GM12864 (cell line): ENCODE results near the gene ANKS1B.

Source experiments
- DNase-seq: peaks from one replicate; pipeline ENCODE4 v3.0.0-alpha.2; 2011; ENCODE audit warnings: low read depth
- H3K4me3 ChIP-seq: 2 replicates; pipeline ENCODE4 v1.5.1; 2011; ENCODE audit warnings: mild to moderate bottlenecking, low read depth, low read length, control low read depth
- TF ChIP-seq, protein P1 (sequence below): IDR thresholded peaks from 2 replicates; pipeline ENCODE4 v1.5.1; 2011; ENCODE audit warnings: low read depth, mild to moderate bottlenecking, moderate library complexity, low read length, control low read depth, inconsistent platforms; ENCODE audit errors: missing control alignments

The ANKS1B gene

DNA sequence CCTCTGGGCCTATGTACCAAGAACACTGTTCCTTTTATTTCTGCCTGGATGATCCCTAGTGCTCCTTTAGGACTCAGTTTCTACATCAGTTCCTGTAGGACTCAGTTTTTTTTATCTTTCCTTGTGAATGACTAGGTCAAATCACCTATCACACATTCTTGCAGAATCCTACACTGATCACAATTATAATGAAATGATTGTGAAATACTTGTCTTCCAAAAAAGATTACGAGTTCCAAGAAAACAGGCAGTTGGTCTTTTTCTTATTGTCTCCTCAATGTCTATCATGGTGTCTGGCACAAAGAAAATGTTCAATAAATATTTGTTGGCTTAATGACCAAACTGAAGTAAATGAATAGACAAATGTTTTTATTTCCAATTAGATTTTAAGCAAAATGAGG lies 432.7 kb downstream of the ANKS1B start:
- no peak overlapping the region for H3K4me3 ChIP-seq
- DNase-seq = no peak
- TF ChIP-seq, protein P1, sequence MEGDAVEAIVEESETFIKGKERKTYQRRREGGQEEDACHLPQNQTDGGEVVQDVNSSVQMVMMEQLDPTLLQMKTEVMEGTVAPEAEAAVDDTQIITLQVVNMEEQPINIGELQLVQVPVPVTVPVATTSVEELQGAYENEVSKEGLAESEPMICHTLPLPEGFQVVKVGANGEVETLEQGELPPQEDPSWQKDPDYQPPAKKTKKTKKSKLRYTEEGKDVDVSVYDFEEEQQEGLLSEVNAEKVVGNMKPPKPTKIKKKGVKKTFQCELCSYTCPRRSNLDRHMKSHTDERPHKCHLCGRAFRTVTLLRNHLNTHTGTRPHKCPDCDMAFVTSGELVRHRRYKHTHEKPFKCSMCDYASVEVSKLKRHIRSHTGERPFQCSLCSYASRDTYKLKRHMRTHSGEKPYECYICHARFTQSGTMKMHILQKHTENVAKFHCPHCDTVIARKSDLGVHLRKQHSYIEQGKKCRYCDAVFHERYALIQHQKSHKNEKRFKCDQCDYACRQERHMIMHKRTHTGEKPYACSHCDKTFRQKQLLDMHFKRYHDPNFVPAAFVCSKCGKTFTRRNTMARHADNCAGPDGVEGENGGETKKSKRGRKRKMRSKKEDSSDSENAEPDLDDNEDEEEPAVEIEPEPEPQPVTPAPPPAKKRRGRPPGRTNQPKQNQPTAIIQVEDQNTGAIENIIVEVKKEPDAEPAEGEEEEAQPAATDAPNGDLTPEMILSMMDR = no peak

- H3K4me3 ChIP-seq = no peak overlapping the region
- no peak for DNase-seq
- TF ChIP-seq, protein P1 = no peak
These were observed 435.1 kb downstream of the ANKS1B start for GRCh38 chr12:99549651-99550050.

DNA sequence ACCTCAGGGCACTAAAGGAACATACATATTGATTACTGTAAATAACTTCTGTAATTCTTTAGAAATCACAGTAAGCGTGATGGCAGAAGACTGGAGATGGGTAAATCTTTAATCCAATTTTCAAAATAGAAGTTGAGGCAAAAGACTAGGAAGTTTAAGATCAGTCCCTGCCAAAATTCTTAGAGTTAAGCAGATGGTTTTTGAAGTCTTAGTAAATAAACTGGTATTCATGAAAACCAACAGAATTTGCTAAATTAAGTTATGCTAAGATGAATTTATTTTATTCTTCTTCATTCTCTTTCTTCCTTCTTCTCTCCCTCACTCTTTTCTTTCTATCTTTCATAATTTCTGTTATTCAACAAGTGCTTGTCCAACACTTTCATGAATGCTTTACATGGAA lies 435.5 kb downstream of the ANKS1B start:
- no peak overlapping the region for H3K4me3 ChIP-seq
- TF ChIP-seq, protein P1 = no peak
- no peak for DNase-seq

DNA sequence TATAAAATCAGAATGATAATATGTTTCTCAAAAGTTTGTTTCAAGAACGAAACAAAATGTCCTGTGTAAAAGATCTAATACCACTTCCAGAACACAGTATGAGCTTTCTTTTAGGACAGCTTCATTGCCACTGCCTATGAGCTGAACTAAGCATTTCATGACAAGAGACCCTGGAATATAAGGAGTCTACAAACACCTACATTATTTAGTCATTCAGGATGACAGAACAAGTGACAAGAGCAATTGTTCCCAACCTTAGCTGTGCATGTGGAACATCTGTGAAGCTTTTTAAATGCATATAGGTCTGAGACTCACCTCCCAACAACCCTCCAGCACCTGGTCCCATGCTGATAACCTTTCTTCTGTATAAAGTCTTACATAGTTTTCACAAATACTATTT lies 440.3 kb downstream of the ANKS1B start:
- TF ChIP-seq, protein P1 = no peak
- DNase-seq = no peak

GRCh38 chr12:99529966-99530365 lies 454.8 kb downstream of the ANKS1B start:
- TF ChIP-seq, protein P1 = no peak
- no peak overlapping the region for H3K4me3 ChIP-seq
- DNase-seq = peak; percentile 5

More for the DNA sequence above, 440.3 kb downstream of the ANKS1B start:
- no peak overlapping the region for H3K4me3 ChIP-seq

- no peak overlapping the region for H3K4me3 ChIP-seq
- TF ChIP-seq, protein P1 = no peak
- DNase-seq = no peak
These were observed 456.3 kb downstream of the ANKS1B start for GRCh38 chr12:99528478-99528877.

- no peak overlapping the region for H3K4me3 ChIP-seq
- no peak for DNase-seq
- TF ChIP-seq, protein P1 = no peak
These were observed 460.9 kb downstream of the ANKS1B start for GRCh38 chr12:99523853-99524252.
